H9 (cell line): ENCODE measurements around the gene ZRANB3. TPM values are rescaled to one million over a fixed set of nuclear protein-coding genes. Genes with fewer than 3 reads are reported as not detected.

Experiments
- DNase-seq: peaks from one replicate; pipeline ENCODE4 v3.0.0-alpha.2; 2017
- H2AFZ ChIP-seq: one replicate; pipeline ENCODE4 v1.6.1; 2013; ENCODE audit warnings: mild to moderate bottlenecking, low read length, control low read depth, moderate library complexity
- H2AK5ac ChIP-seq: 2 replicates; pipeline ENCODE4 v1.6.1; 2013; ENCODE audit warnings: low read length, control low read depth, mixed read lengths; ENCODE audit not compliant: insufficient read length
- H2BK120ac ChIP-seq: one replicate; pipeline ENCODE4 v1.6.1; 2013; ENCODE audit warnings: low read depth, mild to moderate bottlenecking, low read length, control low read depth, inconsistent platforms; ENCODE audit not compliant: poor library complexity, severe bottlenecking
- H2BK12ac ChIP-seq: 2 replicates; pipeline ENCODE4 v1.6.1; 2013; ENCODE audit warnings: low read length, control low read depth, mixed read lengths, low read depth; ENCODE audit not compliant: insufficient read length
- H2BK15ac ChIP-seq: 2 replicates; pipeline ENCODE4 v1.6.1; 2013; ENCODE audit warnings: low read depth, low read length, control low read depth
- H2BK20ac ChIP-seq: one replicate; pipeline ENCODE4 v1.6.1; 2013; ENCODE audit warnings: low read depth, mild to moderate bottlenecking, low read length, control low read depth, inconsistent platforms; ENCODE audit not compliant: poor library complexity, severe bottlenecking
- H2BK5ac ChIP-seq: 2 replicates; pipeline ENCODE4 v1.6.1; 2013; ENCODE audit warnings: low read length, control low read depth, mixed read lengths; ENCODE audit not compliant: insufficient read length
- H3K14ac ChIP-seq: 2 replicates; pipeline ENCODE4 v1.6.1; 2013; ENCODE audit warnings: low read length, control low read depth; ENCODE audit not compliant: insufficient read depth
- H3K18ac ChIP-seq: 2 replicates; pipeline ENCODE4 v1.6.1; 2013; ENCODE audit warnings: low read depth, mild to moderate bottlenecking, mixed read lengths, low read length, control low read depth; ENCODE audit not compliant: insufficient read length
- H3K23ac ChIP-seq: 2 replicates; pipeline ENCODE4 v1.6.1; 2013; ENCODE audit warnings: low read length, control low read depth, mixed read lengths, low read depth; ENCODE audit not compliant: insufficient read length
- H3K23me2 ChIP-seq: 2 replicates; pipeline ENCODE4 v1.6.1; 2013; ENCODE audit warnings: low read depth, mild to moderate bottlenecking, mixed read lengths, low read length, control low read depth; ENCODE audit not compliant: insufficient read length, poor library complexity, severe bottlenecking
- H3K27ac ChIP-seq: 2 replicates; pipeline ENCODE4 v1.5.1; 2013; ENCODE audit warnings: low read length, control low read depth, mixed read lengths, low read depth; ENCODE audit not compliant: insufficient read length
- H3K27me3 ChIP-seq: 2 replicates; pipeline ENCODE4 v1.6.1; 2013; ENCODE audit warnings: low read length, control low read depth, inconsistent platforms; ENCODE audit not compliant: insufficient read depth
- H3K4ac ChIP-seq: 2 replicates; pipeline ENCODE4 v1.6.1; 2013; ENCODE audit warnings: low read depth, mild to moderate bottlenecking, control low read depth, inconsistent platforms, low read length, moderate library complexity
- H3K4me1 ChIP-seq: 2 replicates; pipeline ENCODE4 v1.6.1; 2013; ENCODE audit warnings: low read length, control low read depth, inconsistent platforms; ENCODE audit not compliant: insufficient read depth
- H3K4me2 ChIP-seq: 2 replicates; pipeline ENCODE4 v1.6.1; 2013; ENCODE audit warnings: low read length, control low read depth, mixed read lengths; ENCODE audit not compliant: insufficient read length, insufficient read depth
- H3K56ac ChIP-seq: 2 replicates; pipeline ENCODE4 v1.6.1; 2013; ENCODE audit warnings: low read depth, mild to moderate bottlenecking, mixed read lengths, low read length, control low read depth; ENCODE audit not compliant: insufficient read length
- H3K79me1 ChIP-seq: 2 replicates; pipeline ENCODE4 v1.6.1; 2013; ENCODE audit warnings: low read depth, mild to moderate bottlenecking, moderate library complexity, low read length, control low read depth, inconsistent platforms; ENCODE audit not compliant: insufficient read depth, poor library complexity, severe bottlenecking
- H3K79me2 ChIP-seq: 2 replicates; pipeline ENCODE4 v1.6.1; 2013; ENCODE audit warnings: low read length, control low read depth, inconsistent platforms; ENCODE audit not compliant: insufficient read depth
- H3K9ac ChIP-seq: 2 replicates; pipeline ENCODE4 v1.6.1; 2013; ENCODE audit warnings: low read length, control low read depth, mixed read lengths; ENCODE audit not compliant: insufficient read length; ENCODE audit errors: extremely low read depth
- H3K9me3 ChIP-seq: one replicate; pipeline ENCODE4 v1.6.1; 2013; ENCODE audit warnings: low read depth, low read length, inconsistent platforms; ENCODE audit not compliant: control insufficient read depth
- H3T11ph ChIP-seq: one replicate; pipeline ENCODE4 v1.6.1; 2013; ENCODE audit warnings: mild to moderate bottlenecking, low read length, control low read depth, inconsistent platforms
- H4K20me1 ChIP-seq: one replicate; pipeline ENCODE4 v1.6.1; 2013; ENCODE audit not compliant: control insufficient read depth, insufficient read length, insufficient read depth
- H4K5ac ChIP-seq: 2 replicates; pipeline ENCODE4 v1.6.1; 2013; ENCODE audit warnings: low read depth, mild to moderate bottlenecking, mixed read lengths, low read length, control low read depth; ENCODE audit not compliant: insufficient read length
- H4K8ac ChIP-seq: replicated peaks from 2 replicates; pipeline ENCODE4 v1.6.1; 2013; ENCODE audit warnings: low read length, control low read depth, mixed read lengths, low read depth; ENCODE audit not compliant: insufficient read length
- H4K91ac ChIP-seq: 2 replicates; pipeline ENCODE4 v1.6.1; 2013; ENCODE audit warnings: low read depth, mild to moderate bottlenecking, moderate library complexity, mixed read lengths, low read length, control low read depth; ENCODE audit not compliant: insufficient read length
- H3K27ac Mint-ChIP-seq, 3 experiments: 2 replicates in 2 of 3; 3 replicates in 1 of 3; pipeline ENCODE4 v1.8.0; 2020 to 2021; ENCODE audit warnings: mixed read lengths in 3 of 3, mild to moderate bottlenecking in 1 of 3, moderate library complexity in 1 of 3
- H3K27me3 Mint-ChIP-seq: 2 replicates; pipeline ENCODE4 v1.8.0; 2021; ENCODE audit warnings: low read depth, mild to moderate bottlenecking, moderate library complexity, mixed read lengths
- H3K36me3 Mint-ChIP-seq, 3 experiments: 2 replicates in 2 of 3; 3 replicates in 1 of 3; pipeline ENCODE4 v1.8.0; 2020 to 2021; ENCODE audit warnings: low read depth in 3 of 3, mixed read lengths in 3 of 3; ENCODE audit not compliant: insufficient read depth in 1 of 3
- H3K4me1 Mint-ChIP-seq, 2 experiments: 2 replicates each; pipeline ENCODE4 v1.8.0; 2020; ENCODE audit warnings: mixed read lengths in 2 of 2
- H3K4me3 Mint-ChIP-seq, 2 experiments: 2 replicates in 1 of 2; 3 replicates in 1 of 2; pipeline ENCODE4 v1.8.0; 2020 to 2021; ENCODE audit warnings: mild to moderate bottlenecking in 2 of 2, mixed read lengths in 2 of 2, moderate library complexity in 1 of 2
- H3K9me3 Mint-ChIP-seq, 2 experiments: 2 replicates in 1 of 2; 3 replicates in 1 of 2; pipeline ENCODE4 v1.8.0; 2020; ENCODE audit warnings: mild to moderate bottlenecking in 2 of 2, mixed read lengths in 2 of 2, moderate library complexity in 1 of 2
- WGBS: extraction: QIAGEN DNeasy Blood & Tissue Kit; methylation state at CpG from one replicate; pipeline ENCODE4 v1.1.7; 2013; ENCODE audit warnings: missing lambda C conversion rate, low lambda C conversion rate, mixed read lengths; ENCODE audit not compliant: insufficient read length; ENCODE audit errors: extremely low coverage; 5-methylcytosine and 5-hydroxymethylcytosine counted together
- total RNA-seq: library from RNA; stranded (reverse); gene quantifications from 2 replicates; pipeline ENCODE4 v1.2.1, GENCODE V29; 2021
- TF ChIP-seq, protein P1 (sequence below): fragments of 200-600 bp; sonication (generic); conservative IDR thresholded peaks from 3 replicates; pipeline ENCODE4 v1.8.0; 2021; ENCODE audit warnings: antibody characterized with exemption, mild to moderate bottlenecking

Gene ZRANB3
- total RNA-seq, 1 experiment from 2014 or later, result 16.7 TPM

DNA sequence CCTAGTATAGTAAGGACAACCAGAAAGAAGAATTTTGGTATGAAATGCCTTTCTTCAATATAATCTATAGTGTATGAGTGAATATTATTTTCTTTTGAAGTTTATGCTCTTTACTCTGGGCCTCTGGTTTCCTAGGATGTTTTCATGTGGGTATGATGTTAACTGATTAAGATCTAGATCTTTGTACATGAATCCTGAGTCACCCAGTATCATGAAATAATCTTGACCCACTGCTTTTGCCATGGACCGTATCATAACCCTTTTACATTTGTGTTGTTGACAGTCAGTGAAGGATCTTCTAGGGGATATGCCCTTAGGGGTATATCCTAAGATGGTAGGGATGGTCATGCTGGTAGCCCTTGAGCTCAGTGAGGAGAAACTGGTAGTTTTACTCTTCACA lies 378.7 kb downstream of the ZRANB3 start:
- H3K79me2 ChIP-seq, result no peaks in the 10 kb centered on the region
- no peaks in the 10 kb centered on the region for H3K4me1 ChIP-seq
- H2BK5ac ChIP-seq, result no peak overlapping the region
- no peaks in the 10 kb centered on the region for H3K79me1 ChIP-seq
- H3T11ph ChIP-seq, result no peak overlapping the region
- H3K18ac ChIP-seq, result no peak overlapping the region
- Mint-ChIP-seq H3K9me3 (no peaks in the 10 kb centered on the region), H3K4me3 (no peak overlapping the region; a peak in 1 of 5 replicates), H3K27me3 (no peaks in the 10 kb centered on the region), H3K4me1 (peaks cover 0 to 8% of the 10 kb centered on the region in 2 experiments; a peak in 1 of 4 replicates), H3K36me3 (peaks cover 9 to 47% (median 35%) of the 10 kb centered on the region in 3 experiments; a peak in 6 of 7 replicates), H3K27ac (no peak overlapping the region)
- H3K9me3 ChIP-seq, result no peaks in the 10 kb centered on the region
- no peak overlapping the region for H2BK12ac ChIP-seq
- H3K27ac ChIP-seq, result no peak overlapping the region
- H4K91ac ChIP-seq, result no peak overlapping the region
- no peak overlapping the region for H3K56ac ChIP-seq
- no peak overlapping the region for H3K4me2 ChIP-seq
- H3K4ac ChIP-seq, result no peak overlapping the region
- no peak overlapping the region for H2BK120ac ChIP-seq
- no peak overlapping the region for H4K5ac ChIP-seq
- no peak overlapping the region for H2AFZ ChIP-seq
- H3K27me3 ChIP-seq, result no peaks in the 10 kb centered on the region
- DNase-seq, result no peak
- H2BK15ac ChIP-seq, result no peak overlapping the region
- H3K9ac ChIP-seq, result no peak overlapping the region
- H4K8ac ChIP-seq, result no peak overlapping the region
- TF ChIP-seq, protein P1, sequence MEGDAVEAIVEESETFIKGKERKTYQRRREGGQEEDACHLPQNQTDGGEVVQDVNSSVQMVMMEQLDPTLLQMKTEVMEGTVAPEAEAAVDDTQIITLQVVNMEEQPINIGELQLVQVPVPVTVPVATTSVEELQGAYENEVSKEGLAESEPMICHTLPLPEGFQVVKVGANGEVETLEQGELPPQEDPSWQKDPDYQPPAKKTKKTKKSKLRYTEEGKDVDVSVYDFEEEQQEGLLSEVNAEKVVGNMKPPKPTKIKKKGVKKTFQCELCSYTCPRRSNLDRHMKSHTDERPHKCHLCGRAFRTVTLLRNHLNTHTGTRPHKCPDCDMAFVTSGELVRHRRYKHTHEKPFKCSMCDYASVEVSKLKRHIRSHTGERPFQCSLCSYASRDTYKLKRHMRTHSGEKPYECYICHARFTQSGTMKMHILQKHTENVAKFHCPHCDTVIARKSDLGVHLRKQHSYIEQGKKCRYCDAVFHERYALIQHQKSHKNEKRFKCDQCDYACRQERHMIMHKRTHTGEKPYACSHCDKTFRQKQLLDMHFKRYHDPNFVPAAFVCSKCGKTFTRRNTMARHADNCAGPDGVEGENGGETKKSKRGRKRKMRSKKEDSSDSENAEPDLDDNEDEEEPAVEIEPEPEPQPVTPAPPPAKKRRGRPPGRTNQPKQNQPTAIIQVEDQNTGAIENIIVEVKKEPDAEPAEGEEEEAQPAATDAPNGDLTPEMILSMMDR, result no peak
- WGBS, result no CpG with 5 or more reads among the region's 1 CpG
- no peak overlapping the region for H2AK5ac ChIP-seq
- no peak overlapping the region for H2BK20ac ChIP-seq
- H3K14ac ChIP-seq, result no peak overlapping the region
- no peak overlapping the region for H3K23ac ChIP-seq
- H4K20me1 ChIP-seq, result no peaks in the 10 kb centered on the region
- H3K23me2 ChIP-seq, result no peaks in the 10 kb centered on the region
